ENCODE measurements around the gene NCBP3. TPM values are rescaled to one million over a fixed set of nuclear protein-coding genes. Genes with fewer than 3 reads are reported as not detected.

NCBP3 gene
- total and polyA plus RNA-seq, 2 of the 4 experiments (the other 2 are of a cell fraction): 10.8 to 13.5 TPM

DNA sequence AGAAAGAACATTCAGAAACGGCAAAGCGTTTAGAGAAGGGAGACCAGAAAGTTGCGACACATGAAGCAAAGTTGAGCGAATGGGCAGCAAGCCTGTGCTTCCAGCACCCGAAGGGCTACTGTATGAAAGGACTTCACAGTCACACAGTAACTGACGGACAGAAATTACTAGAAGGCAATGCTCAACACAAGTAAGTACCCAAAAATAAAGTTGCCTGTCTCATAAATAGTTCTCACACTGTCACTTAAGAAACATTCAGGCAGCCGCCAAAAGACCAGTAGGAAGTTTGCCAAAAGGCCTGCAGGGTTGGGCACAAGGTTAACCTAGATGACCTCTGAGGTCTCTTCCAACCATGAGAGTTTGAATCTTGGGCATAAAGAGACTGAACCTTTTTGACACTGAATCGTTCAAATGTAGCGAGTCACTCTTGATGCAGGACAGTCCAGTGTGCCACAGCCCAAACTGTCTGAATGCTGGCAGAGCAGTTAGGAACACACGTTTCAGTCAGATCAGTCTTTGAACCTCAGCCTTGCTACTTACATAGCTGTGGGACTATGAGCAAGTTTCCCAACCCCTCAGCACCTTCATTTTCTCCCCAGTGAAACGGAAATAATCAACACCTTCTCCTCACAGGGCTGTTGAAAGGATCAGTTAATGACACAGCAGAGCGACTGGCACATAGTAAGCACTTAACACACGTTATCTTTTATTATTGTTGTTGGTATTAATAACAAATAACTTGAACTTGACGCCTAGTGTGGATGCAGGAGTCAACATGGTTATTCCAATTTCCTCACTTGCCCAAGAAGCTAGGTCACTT lies 10.4 kb downstream of the NCBP3 start:
- Histone ChIP-seq H3K4me3 (ENCODE audit: insufficient read depth, low read depth, low read length) (no peak overlapping the region), H3K18ac (ENCODE audit: low read depth, low read length) (no peak overlapping the region), H3K79me1 (ENCODE audit: low read depth in 1 of 2, low read length in 2 of 2) (peaks cover 37 to 62% of the 10 kb centered on the region in 2 experiments), H2AK5ac (ENCODE audit: low read depth, low read length) (no peak overlapping the region), H3K4me2 (ENCODE audit: low read depth, low read length) (no peak overlapping the region), H3K9me1 (ENCODE audit: insufficient read depth, low read length) (peaks cover 10% of the 10 kb centered on the region), H2BK15ac (ENCODE audit: low read depth, low read length) (no peak overlapping the region), H2BK120ac (ENCODE audit: low read depth, low read length) (no peak overlapping the region), H3K27me3 (ENCODE audit: control insufficient read depth, insufficient read depth, low read length) (no peaks in the 10 kb centered on the region), H3K9me3 (ENCODE audit: control insufficient read depth, insufficient read depth, low read length) (no peaks in the 10 kb centered on the region), H2AFZ (replicated peaks; ENCODE audit: low read length, poor library complexity) (no peak overlapping the region), H3K36me3 (ENCODE audit: control insufficient read depth, insufficient read depth, low read length) (peaks cover 37% of the 10 kb centered on the region), H3K14ac (replicated peaks; ENCODE audit: low read depth, low read length) (no peak overlapping the region), H3K9ac (ENCODE audit: low read depth, low read length) (no peak overlapping the region), H3K27ac (ENCODE audit: insufficient read depth, low read length) (no peak overlapping the region), H2BK5ac (ENCODE audit: low read depth, low read length, poor library complexity, severe bottlenecking) (no peak overlapping the region), H2BK20ac (ENCODE audit: low read depth, low read length) (no peak overlapping the region), H4K91ac (ENCODE audit: insufficient read depth, low read depth, low read length) (no peak overlapping the region), H4K5ac (ENCODE audit: low read depth, low read length) (no peak overlapping the region), H2AK9ac (replicated peaks; ENCODE audit: low read depth, low read length, poor library complexity) (no peak overlapping the region), H4K8ac (ENCODE audit: low read depth in 2 of 2, low read length in 2 of 2) (no peak overlapping the region), H3K4ac (ENCODE audit: low read depth, low read length) (no peak overlapping the region), H3K56ac (ENCODE audit: extremely low read depth, insufficient read depth, low read length) (no peak overlapping the region), H3K23ac (ENCODE audit: low read depth, low read length) (no peak overlapping the region), H3K4me1 (ENCODE audit: control insufficient read depth, insufficient read depth, low read length) (no peaks in the 10 kb centered on the region; the same call in 1 of the 2 replicates), H4K20me1 (ENCODE audit: insufficient read depth, low read length) (peaks cover 22% of the 10 kb centered on the region)
- BruUV-seq (replicated peaks): no TSS peak
- dilution Hi-C loops (cut with HindIII; ENCODE audit: low sequenced_read_pairs, unreplicated experiment) (no loop called here), intact Hi-C loops (cut with micrococcal nuclease) (no loop called here), in situ Hi-C loops (cut with MboI; ENCODE audit: low sequenced_read_pairs) (no loop called here)
- ATAC-seq (ENCODE audit: low read depth) (no peak), DNase-seq (no peak)
- no peak for TF ChIP-seq RFX5 (IDR thresholded peaks at IDR 0.05; ENCODE audit: low read depth, low read length)
- peak; percentile 63 for TF ChIP-seq CEBPB (IDR thresholded peaks at IDR 0.05; ENCODE audit: low read depth, low read length)
- POLR2A ChIA-PET (ENCODE audit: unreplicated experiment): no interaction called here
- WGBS, 2 experiments (ENCODE audit: extremely low coverage in 2 of 2, insufficient read length in 1 of 2): 82% methylated on average over 8 of the region's 14 CpGs; no CpG with 5 or more reads in 1 of the 2 experiments
- CTCF ChIA-PET: interaction anchor here (0.6 to 1.7 kb wide), 3 partner anchors 10 to 25 kb away, joined by 3 to 7 read pairs (median 4); partner anchors contain the start of gene NCBP3

Measured in IMR-90 (cell line).